GM19468 (cell line): ENCODE data around the gene SLFNL1.

Source experiments
- ATAC-seq: cut with Tn5 transposase; IDR thresholded peaks from one replicate; pipeline ENCODE4 v1.9.1; 2021; ENCODE audit warnings: mild to moderate bottlenecking, moderate library complexity, moderate number of reproducible peaks; ENCODE audit not compliant: unreplicated experiment; ENCODE audit errors: extremely low read depth

Gene SLFNL1

DNA sequence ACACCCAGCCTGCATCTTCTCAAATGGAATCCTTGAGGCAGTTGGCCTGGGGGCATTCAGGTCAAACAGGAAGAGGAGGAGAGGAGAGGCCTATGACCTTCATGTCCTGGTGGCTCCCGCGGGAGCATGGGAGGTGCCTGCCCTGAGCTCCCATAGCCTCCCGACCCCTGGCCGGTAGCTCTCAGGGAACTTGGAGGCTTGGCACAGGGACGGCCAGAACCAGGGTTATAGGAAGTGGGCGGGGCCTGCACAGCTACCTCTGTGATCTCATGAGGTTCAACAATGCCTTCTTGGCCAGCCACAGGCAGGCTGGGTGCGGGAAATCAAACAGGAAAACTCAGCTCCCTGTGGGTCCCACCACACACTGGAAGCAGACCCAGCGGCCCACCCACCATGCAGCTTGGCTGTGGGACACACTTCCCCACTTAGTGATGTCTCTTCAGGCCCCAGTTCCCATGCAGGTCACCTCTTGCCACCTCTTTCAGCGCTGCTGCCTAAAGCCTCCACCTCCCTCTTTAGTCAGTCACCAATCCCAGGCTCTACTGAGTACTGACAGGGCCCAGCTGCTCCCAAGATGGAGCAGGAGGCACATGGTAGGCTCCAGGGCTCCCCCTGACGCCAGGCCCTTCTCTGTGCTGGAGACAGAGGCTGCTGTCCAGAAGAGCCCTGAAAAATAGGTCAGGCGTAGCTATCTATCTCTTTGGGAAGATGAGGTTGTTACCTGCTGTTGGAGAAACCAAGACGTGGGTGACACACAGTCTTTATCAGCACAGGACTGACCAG, at the start of gene SLFNL1:
SLFNL1 (minus strand) TSS at position 200 of the 783 bp plus-strand sequence. CDS start 1,065 bp downstream, outside the sequence.
- ATAC-seq: no peak

- no peak for ATAC-seq
Measured at GRCh38 chr1:41056907-41057306, 35.4 kb upstream of the SLFNL1 start.

DNA sequence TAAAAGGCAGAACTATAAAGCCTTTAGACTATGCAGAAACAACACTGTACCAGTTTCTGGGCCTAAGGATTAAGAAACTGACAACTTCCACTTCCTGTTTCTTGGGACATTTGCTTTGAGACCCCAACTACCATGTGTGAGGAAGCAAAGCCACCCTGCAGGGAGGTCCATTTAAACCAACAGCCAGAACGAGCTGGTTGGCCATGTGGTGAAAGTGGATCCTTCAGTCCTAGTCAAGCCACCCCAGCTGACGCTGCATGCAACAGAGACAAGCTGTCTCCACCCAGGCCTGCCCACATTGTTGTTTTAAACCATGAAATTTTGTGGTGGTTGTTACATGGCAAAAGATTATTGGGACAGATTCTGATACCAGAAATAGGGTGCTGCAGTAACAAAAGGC, 31.8 kb upstream of the SLFNL1 start:
- no peak for ATAC-seq

GRCh38 chr1:41051022-41051421, 29.5 kb upstream of the SLFNL1 start:
- ATAC-seq: no peak

- no peak for ATAC-seq
Measured at GRCh38 chr1:41048540-41048939, 27.0 kb upstream of the SLFNL1 start.

DNA sequence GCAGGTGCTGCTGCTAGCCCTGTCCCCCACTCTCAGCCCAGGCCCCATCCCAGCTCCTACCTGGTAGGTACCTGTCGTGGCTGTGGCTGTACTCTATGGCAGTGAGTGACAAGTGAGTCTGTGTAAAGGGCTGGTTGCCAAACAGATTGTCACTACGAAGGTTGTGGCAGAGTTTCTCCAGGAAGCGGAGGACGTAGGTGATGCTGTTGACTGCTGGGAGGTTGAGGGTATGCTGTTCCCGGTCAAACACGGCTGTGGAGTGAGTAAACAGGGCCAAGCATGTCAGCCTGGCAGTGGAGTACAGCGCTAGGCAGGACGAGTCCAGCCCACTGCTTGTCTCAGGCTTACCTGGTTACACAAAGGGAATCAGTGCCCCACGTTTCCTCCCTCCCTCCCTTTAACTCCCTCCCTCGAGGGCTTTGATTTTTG, 24.8 kb upstream of the SLFNL1 start:
- no peak for ATAC-seq

DNA sequence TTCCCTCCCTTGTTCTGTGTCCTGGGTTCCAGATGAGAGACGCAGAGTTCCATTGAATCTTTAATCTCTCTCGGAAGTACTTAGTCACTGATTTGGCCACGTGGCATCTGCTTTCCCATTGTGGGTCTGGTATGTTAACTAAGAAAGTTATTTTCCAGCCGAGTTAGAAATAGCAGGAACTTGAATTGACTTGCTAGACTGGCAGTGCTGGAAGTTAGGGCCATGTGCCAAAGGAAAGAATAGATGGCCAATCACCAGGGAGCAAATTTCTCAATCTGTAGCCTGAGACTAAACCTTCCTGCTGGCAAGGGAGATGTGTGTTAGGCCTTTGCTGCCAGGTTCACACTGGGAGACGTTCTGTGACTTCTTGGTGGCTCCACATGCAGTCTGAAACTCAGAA, 24.2 kb upstream of the SLFNL1 start:
- no peak for ATAC-seq

DNA sequence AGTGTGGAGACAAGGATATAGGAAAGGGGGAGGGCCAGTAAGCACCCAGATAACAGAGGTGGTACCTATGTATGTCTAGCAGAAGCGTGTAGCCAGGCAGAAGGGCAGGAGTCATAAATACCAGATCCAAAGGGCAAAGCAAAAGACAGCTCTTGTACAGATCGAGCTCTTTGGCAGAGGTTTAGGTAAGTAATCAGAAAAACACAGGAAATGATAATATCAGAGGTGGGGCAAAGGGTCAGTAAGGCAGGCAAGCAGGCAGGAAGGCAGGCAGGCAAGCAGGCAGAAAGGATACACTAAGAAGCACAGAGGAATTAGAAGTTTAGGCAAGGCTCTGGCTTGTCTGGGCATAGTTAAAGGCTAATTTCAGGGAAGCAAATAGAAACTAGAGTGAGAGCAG, 22.7 kb upstream of the SLFNL1 start:
- no peak for ATAC-seq

- no peak for ATAC-seq
Measured at GRCh38 chr1:41041614-41042270, 20.2 kb upstream of the SLFNL1 start.

GRCh38 chr1:41038110-41038509, 16.6 kb upstream of the SLFNL1 start:
- ATAC-seq: no peak

- no peak for ATAC-seq
Measured at GRCh38 chr1:41037116-41037903, 15.8 kb upstream of the SLFNL1 start.

DNA sequence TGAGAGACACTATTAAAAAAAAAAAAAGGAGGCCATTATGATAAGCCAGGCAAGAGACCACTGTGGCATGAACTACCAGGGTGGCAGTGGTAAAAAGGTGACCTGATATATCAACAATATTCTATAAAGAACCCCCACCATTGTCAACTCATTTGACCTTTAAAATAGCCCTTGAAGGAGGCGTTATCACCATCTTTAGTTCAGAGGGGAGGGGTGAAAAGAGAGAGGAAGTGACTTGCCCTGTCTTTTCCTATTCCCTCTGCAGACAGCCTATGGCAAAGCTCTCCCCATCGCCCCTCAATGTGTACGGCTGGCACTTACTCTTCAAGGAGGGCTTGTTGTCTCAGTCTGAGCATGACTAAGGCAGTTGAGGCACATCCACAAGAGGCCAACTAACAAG, 11.7 kb upstream of the SLFNL1 start:
- ATAC-seq: no peak

- no peak for ATAC-seq
Measured at GRCh38 chr1:41032147-41032546, 10.6 kb upstream of the SLFNL1 start.

DNA sequence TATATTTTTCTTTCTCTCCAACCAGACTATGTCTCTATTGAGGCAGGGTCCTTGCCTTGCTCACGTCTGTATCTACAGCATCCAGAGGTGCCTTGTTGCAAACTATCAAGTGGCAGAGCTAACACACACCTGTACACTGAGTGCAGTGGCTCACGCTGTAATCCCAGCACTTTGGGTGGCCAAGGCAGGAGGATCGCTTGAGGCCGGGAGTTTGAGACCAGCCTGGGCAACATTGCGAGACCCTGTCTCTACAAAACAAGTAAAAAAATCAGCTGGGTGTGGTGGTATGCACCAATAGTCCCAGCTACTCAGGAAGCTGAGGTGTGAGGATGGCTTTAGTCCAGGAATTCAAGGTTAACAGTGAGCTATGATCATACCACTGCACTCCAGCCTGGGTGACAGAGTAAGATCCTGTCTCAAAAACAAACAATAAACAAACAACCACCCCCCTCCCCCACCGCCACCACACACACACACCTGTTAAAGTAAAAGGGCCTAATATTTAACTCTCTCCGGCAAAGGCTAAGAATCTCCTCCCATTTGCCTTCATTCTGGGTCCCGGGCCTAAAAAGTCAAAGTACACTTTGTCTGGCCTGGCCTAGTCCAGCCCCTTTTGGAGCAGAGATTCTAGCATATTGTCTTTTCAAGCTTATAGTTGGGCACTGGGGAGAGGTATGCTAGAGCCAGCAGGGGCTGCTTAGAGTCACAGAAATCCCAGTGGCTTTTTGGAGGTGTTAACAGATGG, 9.5 kb upstream of the SLFNL1 start:
- no peak for ATAC-seq

DNA sequence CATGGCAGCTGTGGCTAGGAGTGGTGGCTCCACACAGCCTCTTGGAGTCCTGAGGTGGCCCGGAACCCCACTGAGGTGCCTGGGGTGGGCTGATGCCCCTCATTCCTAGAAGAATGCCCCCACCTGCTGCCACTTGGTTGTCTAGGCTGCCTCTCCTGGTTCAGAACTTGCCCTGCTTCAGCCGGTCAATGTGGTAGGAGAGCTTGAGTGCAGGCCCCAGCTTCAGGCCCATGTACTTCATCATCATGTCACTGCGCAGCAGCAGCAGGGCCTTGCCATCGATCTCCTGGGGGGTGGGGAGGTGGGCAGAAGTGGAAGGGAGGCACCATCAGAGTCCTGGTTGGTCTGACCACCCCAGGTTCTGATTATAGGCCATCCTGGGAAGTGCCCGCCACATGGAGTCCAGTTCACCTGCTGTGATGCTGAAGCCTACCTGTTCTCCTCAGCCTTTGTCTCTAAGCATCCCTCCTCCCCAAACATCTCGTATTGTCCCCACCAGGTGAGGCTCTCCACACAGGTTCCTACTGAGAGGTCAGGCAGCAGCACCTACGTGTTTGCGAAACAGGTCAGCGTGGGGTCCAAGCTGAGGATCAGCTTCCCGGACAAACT, 6.6 kb upstream of the SLFNL1 start:
- ATAC-seq: no peak

- no peak for ATAC-seq
Measured at GRCh38 chr1:41025979-41026819, 4.7 kb upstream of the SLFNL1 start.

DNA sequence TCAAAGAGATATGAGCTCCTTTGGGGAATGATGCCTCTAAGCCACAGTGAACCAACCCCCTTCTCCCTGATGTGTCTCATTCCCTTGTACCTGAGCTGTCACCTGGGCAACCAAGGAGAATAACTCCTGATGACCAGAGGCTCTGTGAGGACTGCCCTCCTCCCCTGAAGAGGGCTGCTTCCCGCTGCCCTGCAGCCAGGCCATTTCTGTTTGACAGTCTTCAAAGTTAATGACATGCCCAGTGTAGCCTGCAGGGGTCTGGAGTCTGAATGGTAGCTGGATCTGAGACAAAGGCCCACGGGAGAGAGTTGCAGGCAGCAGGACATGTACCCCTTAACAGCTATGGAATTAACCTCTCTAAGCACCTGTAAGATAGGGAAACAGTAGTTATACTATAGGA, 3.4 kb upstream of the SLFNL1 start:
- ATAC-seq: no peak

- no peak for ATAC-seq
Measured at GRCh38 chr1:41023279-41023990, 1.9 kb upstream of the SLFNL1 start.
